ENCODE data around the gene CNTNAP5. TPM values are rescaled to one million over a fixed set of nuclear protein-coding genes. Genes with fewer than 3 reads are reported as not detected.

The CNTNAP5 gene
- total RNA-seq, 4 donors from 2014 or later, result 0.20 to 1.4 (median 0.68) TPM; not detected in 1

DNA sequence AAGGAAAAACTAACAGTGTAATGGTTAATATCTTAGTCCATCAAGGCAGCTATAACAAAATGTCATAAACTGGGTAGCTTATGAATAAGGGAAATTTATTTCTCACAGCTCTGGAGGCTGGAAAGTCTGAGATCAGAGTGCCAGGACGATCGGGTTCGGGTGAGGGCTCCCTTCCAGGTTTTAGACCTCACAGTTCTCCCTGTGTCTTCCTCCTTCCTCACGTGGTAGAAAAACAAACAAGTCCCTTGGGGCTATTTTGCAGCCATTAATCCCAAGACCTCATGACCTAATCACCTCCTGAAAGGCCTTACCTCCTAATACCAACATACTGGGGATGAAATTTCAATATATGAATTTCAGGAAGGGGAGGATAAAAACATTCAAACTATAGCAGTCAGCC, 455.9 kb downstream of the CNTNAP5 start:
- Histone ChIP-seq H3K27me3 (no peaks in the 10 kb centered on the region), H3K9me3 (no peaks in the 10 kb centered on the region), H3K4me1 (no peaks in the 10 kb centered on the region), H3K27ac (no peak overlapping the region), H3K4me3 (no peak overlapping the region), H3K36me3 (no peaks in the 10 kb centered on the region)
- in situ Hi-C loops (cut with MboI; ENCODE audit: low pct_ligation_motif_present in 1 of 4, low pct_unique_long_range_greater_than_20kb in 1 of 4, low sequenced_read_pairs in 3 of 4), result no loop called here
- DNase-seq, result no peak
- TF ChIP-seq CTCF (IDR thresholded peaks at IDR 0.05) (no peak), EP300 (IDR thresholded peaks at IDR 0.05; ENCODE audit: low read depth) (no peak), POLR2AphosphoS5 (IDR thresholded peaks at IDR 0.05) (no peak), POLR2A (IDR thresholded peaks at IDR 0.05) (no peak)
- intact Hi-C loops (cut with DNase I; ENCODE audit: low total_unique reads), result no loop called here
- 44 to 46% methylated on average over 4 of the region's 4 CpGs for WGBS, 2 donors (ENCODE audit: low coverage in 1 of 2)

GRCh38 chr2:124482044-124482443, 457.0 kb downstream of the CNTNAP5 start:
- TF ChIP-seq POLR2A (IDR thresholded peaks at IDR 0.05) (no peak), POLR2AphosphoS5 (IDR thresholded peaks at IDR 0.05) (no peak), CTCF (IDR thresholded peaks at IDR 0.05) (no peak), EP300 (IDR thresholded peaks at IDR 0.05; ENCODE audit: low read depth) (no peak)
- Histone ChIP-seq H3K36me3 (no peaks in the 10 kb centered on the region), H3K4me3 (no peak overlapping the region), H3K4me1 (no peaks in the 10 kb centered on the region), H3K27me3 (no peaks in the 10 kb centered on the region), H3K27ac (no peak overlapping the region), H3K9me3 (no peaks in the 10 kb centered on the region)
- WGBS, 2 donors (ENCODE audit: low coverage in 1 of 2), result 58 to 60% methylated on average over 5 to 8 of the region's 8 CpGs
- intact Hi-C loops (cut with DNase I; ENCODE audit: low total_unique reads) (no loop called here), in situ Hi-C loops (cut with MboI; ENCODE audit: low pct_ligation_motif_present in 1 of 4, low pct_unique_long_range_greater_than_20kb in 1 of 4, low sequenced_read_pairs in 3 of 4) (no loop called here)
- no peak for DNase-seq

GRCh38 chr2:124482551-124482950, 457.5 kb downstream of the CNTNAP5 start:
- H3K4me3 ChIP-seq, result no peak overlapping the region
- no peaks in the 10 kb centered on the region for H3K27me3 ChIP-seq
- H3K9me3 ChIP-seq, result no peaks in the 10 kb centered on the region
- intact Hi-C loops (cut with DNase I; ENCODE audit: low total_unique reads), result no loop called here
- no peak for DNase-seq
- no peaks in the 10 kb centered on the region for H3K36me3 ChIP-seq
- in situ Hi-C loops (cut with MboI; ENCODE audit: low pct_ligation_motif_present in 1 of 4, low pct_unique_long_range_greater_than_20kb in 1 of 4, low sequenced_read_pairs in 3 of 4), result no loop called here
- H3K4me1 ChIP-seq, result no peaks in the 10 kb centered on the region
- TF ChIP-seq POLR2A (IDR thresholded peaks at IDR 0.05) (no peak), POLR2AphosphoS5 (IDR thresholded peaks at IDR 0.05) (no peak), CTCF (IDR thresholded peaks at IDR 0.05) (no peak), EP300 (IDR thresholded peaks at IDR 0.05; ENCODE audit: low read depth) (no peak)
- WGBS, 2 donors (ENCODE audit: low coverage in 1 of 2), result 90 to 100% methylated on average over 3 to 6 of the region's 6 CpGs
- no peak overlapping the region for H3K27ac ChIP-seq

- Histone ChIP-seq H3K27me3 (no peaks in the 10 kb centered on the region), H3K9me3 (no peaks in the 10 kb centered on the region), H3K4me3 (no peak overlapping the region), H3K4me1 (no peaks in the 10 kb centered on the region), H3K27ac (no peak overlapping the region), H3K36me3 (no peaks in the 10 kb centered on the region)
- in situ Hi-C loops (cut with MboI; ENCODE audit: low pct_ligation_motif_present in 1 of 4, low pct_unique_long_range_greater_than_20kb in 1 of 4, low sequenced_read_pairs in 3 of 4) (no loop called here), intact Hi-C loops (cut with DNase I; ENCODE audit: low total_unique reads) (no loop called here)
- WGBS, 2 donors (ENCODE audit: low coverage in 1 of 2), result 80 to 85% methylated on average over 1 to 5 of the region's 5 CpGs
- TF ChIP-seq CTCF (IDR thresholded peaks at IDR 0.05), result no peak
- no peak for TF ChIP-seq POLR2A (IDR thresholded peaks at IDR 0.05)
- TF ChIP-seq EP300 (IDR thresholded peaks at IDR 0.05; ENCODE audit: low read depth), result no peak
- no peak for TF ChIP-seq POLR2AphosphoS5 (IDR thresholded peaks at IDR 0.05)
- no peak for DNase-seq
These were observed 460.6 kb downstream of the CNTNAP5 start for GRCh38 chr2:124485659-124486058.
